Testis (tissue), 3 donors: Measurements from ENCODE around the gene KCNK2. TPM values are rescaled to one million over a fixed set of nuclear protein-coding genes. Genes with fewer than 3 reads are reported as not detected.

Source experiments
- DNase-seq: peaks from one replicate; pipeline ENCODE4 v3.0.0-alpha.2; 2019
- H3K27ac ChIP-seq, 2 donors: fragments of 200-600 bp; sonication (generic); one replicate each; pipeline ENCODE4 v1.5.1; 2019
- H3K27me3 ChIP-seq: fragments of 200-600 bp; sonication (generic); one replicate; pipeline ENCODE4 v1.5.1; 2019
- H3K36me3 ChIP-seq: fragments of 200-600 bp; sonication (generic); one replicate; pipeline ENCODE4 v1.5.1; 2017; ENCODE audit warnings: low read depth; ENCODE audit errors: missing control alignments
- H3K4me1 ChIP-seq: fragments of 200-600 bp; sonication (generic); one replicate; pipeline ENCODE4 v1.5.1; 2019
- H3K4me3 ChIP-seq, 2 donors: fragments of 200-600 bp; sonication (generic); one replicate each; pipeline ENCODE4 v1.5.1; 2017 to 2019
- H3K9me3 ChIP-seq: fragments of 200-600 bp; sonication (generic); one replicate; pipeline ENCODE4 v1.5.1; 2017
- CTCF ChIP-seq, 3 experiments: fragments of 450-650 bp in 2 of 3; fragments of 200-600 bp in 1 of 3; sonication (generic) in 1 of 3; IDR thresholded peaks; one replicate each; pipeline ENCODE4 v1.5.1; 2016 to 2019; ENCODE audit warnings: antibody characterized with exemption in 3 of 3, mild to moderate bottlenecking in 2 of 3, moderate library complexity in 1 of 3
- POLR2A ChIP-seq: fragments of 450-650 bp; IDR thresholded peaks from one replicate; pipeline ENCODE4 v1.6.1; 2017; ENCODE audit warnings: antibody characterized with exemption, mild to moderate bottlenecking, moderate library complexity
- WGBS, 2 donors: methylation state at CpG; one replicate each; pipeline ENCODE4 v1.1.5; 2018; 5-methylcytosine and 5-hydroxymethylcytosine counted together
- intact Hi-C: fragments of 100-400 bp; cut with DNase I; formaldehyde crosslinking; loops from one replicate; pipeline ENCODE4 v1.15.1; 2023; ENCODE audit warnings: low total_unique reads
- polyA plus RNA-seq: library from polyadenylated mRNA; stranded (reverse); fragments of 350-450 nt; fragmentation: Illumina TruSeq; extraction: RNeasy Lipid Tissue Mini Kit (QIAGEN cat#74804); gene quantifications from one replicate; pipeline ENCODE4 v1.2.3, GENCODE V29; 2014; ENCODE audit warnings: low read depth, low replicate concordance; ENCODE audit not compliant: insufficient read depth
- total RNA-seq, 2 donors: library from RNA; depleted of rRNA; stranded (reverse); fragments of >200 nt; gene quantifications; one replicate each; pipeline ENCODE4 v1.2.3, GENCODE V29; 2016

Gene KCNK2
- total and polyA plus RNA-seq, 3 donors from 2014 or later = 0.71 to 1.4 (median 0.92) TPM

DNA sequence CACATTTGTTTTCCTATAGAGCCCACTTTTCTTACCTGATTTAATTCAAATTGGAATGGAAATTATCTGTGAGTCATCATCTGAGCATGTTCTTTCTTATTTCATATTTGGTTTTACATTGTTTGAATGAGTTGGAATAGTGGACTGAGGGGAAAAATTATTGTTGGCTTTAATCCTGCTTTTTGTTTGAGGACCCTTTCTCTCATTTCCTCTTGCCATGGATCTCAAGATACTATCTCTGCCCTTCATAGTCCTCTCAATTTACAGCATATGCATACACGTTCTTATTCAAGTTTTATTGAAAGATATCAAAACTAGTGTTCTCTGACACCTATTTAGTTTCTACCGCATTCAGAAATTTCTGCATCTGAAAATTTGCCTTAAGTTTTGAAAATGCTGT, 5.1 kb downstream of the KCNK2 start:
- 83 to 89% methylated on average over 2 of the region's 2 CpGs for WGBS, 2 donors
- DNase-seq = no peak
- intact Hi-C loops = no loop called here
- peaks cover 5% of the 10 kb centered on the region for H3K4me1 ChIP-seq
- no peak overlapping the region for H3K4me3 ChIP-seq
- no peak overlapping the region for H3K27ac ChIP-seq
- no peaks in the 10 kb centered on the region for H3K36me3 ChIP-seq
- no peaks in the 10 kb centered on the region for H3K27me3 ChIP-seq
- no peaks in the 10 kb centered on the region for H3K9me3 ChIP-seq
- no peak for TF ChIP-seq POLR2A
- no peak for TF ChIP-seq CTCF (IDR thresholded peaks at IDR 0.05)

- TF ChIP-seq POLR2A (no peak), CTCF (IDR thresholded peaks at IDR 0.05) (no peak)
- H3K4me3 ChIP-seq = no peak overlapping the region
- no peaks in the 10 kb centered on the region for H3K9me3 ChIP-seq
- no peaks in the 10 kb centered on the region for H3K27me3 ChIP-seq
- no peak overlapping the region for H3K27ac ChIP-seq
- WGBS, 2 donors = 33 to 52% methylated on average over 1 of the region's 1 CpG
- no peaks in the 10 kb centered on the region for H3K4me1 ChIP-seq
- DNase-seq = no peak
- intact Hi-C loops = no loop called here
- H3K36me3 ChIP-seq = no peaks in the 10 kb centered on the region
These were observed 11.8 kb downstream of the KCNK2 start for GRCh38 chr1:215094381-215094780.

DNA sequence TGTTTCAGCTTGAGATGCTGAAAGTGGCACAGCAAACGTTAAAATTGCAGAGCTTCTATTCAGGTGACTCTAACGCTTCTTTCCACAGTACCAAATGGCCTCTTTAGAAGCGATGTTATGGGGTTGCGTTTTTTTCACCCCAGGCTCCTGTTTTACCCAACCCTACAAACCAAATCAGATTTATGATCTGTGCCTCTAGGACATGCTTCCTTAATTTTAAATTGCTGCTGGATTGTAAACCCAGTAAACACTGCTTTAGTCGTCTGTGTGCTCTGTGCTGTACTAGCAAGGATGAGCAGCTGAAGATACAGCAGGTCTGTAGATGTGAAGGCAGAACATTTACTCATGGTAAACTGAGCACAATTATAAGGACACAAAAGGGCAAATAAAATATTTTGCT, 13.0 kb downstream of the KCNK2 start:
- H3K4me3 ChIP-seq = no peak overlapping the region
- no peaks in the 10 kb centered on the region for H3K4me1 ChIP-seq
- no peaks in the 10 kb centered on the region for H3K36me3 ChIP-seq
- H3K27ac ChIP-seq = no peak overlapping the region
- no peaks in the 10 kb centered on the region for H3K27me3 ChIP-seq
- no peaks in the 10 kb centered on the region for H3K9me3 ChIP-seq
- intact Hi-C loops = no loop called here
- TF ChIP-seq CTCF (IDR thresholded peaks at IDR 0.05) = no peak
- TF ChIP-seq POLR2A = no peak
- 71 to 72% methylated on average over 5 of the region's 5 CpGs for WGBS, 2 donors
- DNase-seq = no peak

DNA sequence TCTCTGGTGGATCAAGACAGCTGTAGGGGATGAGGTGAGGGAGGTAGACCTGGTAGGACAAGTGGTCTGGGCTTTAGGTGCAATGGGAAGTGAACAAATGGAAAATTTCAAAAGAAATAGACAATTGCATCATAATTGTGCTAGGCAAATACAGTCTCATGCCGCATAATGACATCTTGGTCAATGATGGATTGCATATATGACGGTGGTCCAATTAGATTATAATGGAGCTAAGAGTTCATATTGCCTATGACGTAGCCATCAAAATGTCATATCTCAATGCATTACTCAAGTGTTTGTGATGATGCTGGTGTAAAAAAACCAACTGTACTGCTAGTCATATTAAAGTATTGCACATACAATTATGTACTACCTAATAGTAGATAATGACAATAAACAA, 19.0 kb downstream of the KCNK2 start:
- no peak for TF ChIP-seq CTCF (IDR thresholded peaks at IDR 0.05)
- TF ChIP-seq POLR2A = no peak
- intact Hi-C loops = no loop called here
- no peaks in the 10 kb centered on the region for H3K36me3 ChIP-seq
- H3K4me1 ChIP-seq = no peaks in the 10 kb centered on the region
- 67 to 81% methylated on average over 3 of the region's 3 CpGs for WGBS, 2 donors
- DNase-seq = no peak
- H3K9me3 ChIP-seq = no peaks in the 10 kb centered on the region
- no peak overlapping the region for H3K27ac ChIP-seq
- no peaks in the 10 kb centered on the region for H3K27me3 ChIP-seq
- no peak overlapping the region for H3K4me3 ChIP-seq

DNA sequence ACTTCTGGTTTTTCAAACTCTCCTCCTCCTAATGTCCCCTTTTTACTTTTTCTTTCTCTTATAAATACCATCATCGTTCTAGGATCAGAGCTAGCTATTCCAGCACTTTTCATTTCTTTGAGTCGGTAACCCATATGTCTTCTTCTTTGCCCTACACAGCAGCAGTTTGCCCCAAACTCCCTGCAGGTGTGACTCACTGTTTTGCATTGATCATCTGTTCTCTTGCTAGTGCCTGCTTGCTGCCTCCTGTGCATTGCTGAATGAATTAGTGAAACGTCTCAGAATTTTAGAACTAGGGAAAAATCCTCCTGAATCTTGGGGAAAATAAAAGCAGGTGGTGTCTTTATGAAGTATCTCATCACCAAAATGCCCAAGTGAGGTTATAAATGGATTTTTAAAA, 21.7 kb downstream of the KCNK2 start:
- TF ChIP-seq CTCF (IDR thresholded peaks at IDR 0.05) = no peak
- no peak for TF ChIP-seq POLR2A
- H3K27ac ChIP-seq = no peak overlapping the region
- 63 to 64% methylated on average over 3 of the region's 3 CpGs for WGBS, 2 donors

More for the DNA sequence above, 21.7 kb downstream of the KCNK2 start:
- H3K4me3 ChIP-seq = no peak overlapping the region
- intact Hi-C loops = no loop called here
- H3K27me3 ChIP-seq = no peaks in the 10 kb centered on the region
- no peaks in the 10 kb centered on the region for H3K4me1 ChIP-seq
- H3K36me3 ChIP-seq = no peaks in the 10 kb centered on the region
- H3K9me3 ChIP-seq = no peaks in the 10 kb centered on the region
- DNase-seq = no peak
